GM21723 (cell line): Measurements from ENCODE around the gene CFAP210.
"Not testable (repeated sequence)": the region's sequence is repeated elsewhere in the genome, so short reads cannot be mapped to it uniquely, and the experiment has no call there.

Experiments used
- ATAC-seq: cut with Tn5 transposase; IDR thresholded peaks from one replicate; pipeline ENCODE4 v1.9.1; 2021; ENCODE audit warnings: mild to moderate bottlenecking, moderate library complexity; ENCODE audit not compliant: unreplicated experiment

Gene CFAP210

GRCh38 chr2:169712791-169713227 is 18.6 kb upstream of the CFAP210 start:
- no peak for ATAC-seq

- no peak for ATAC-seq
Measured at GRCh38 chr2:169711751-169712509, 17.7 kb upstream of the CFAP210 start.

- no peak for ATAC-seq
Measured at GRCh38 chr2:169709981-169710380, 15.8 kb upstream of the CFAP210 start.

GRCh38 chr2:169709331-169709730 is 15.1 kb upstream of the CFAP210 start:
- ATAC-seq, result no peak

GRCh38 chr2:169707626-169708025 is 13.4 kb upstream of the CFAP210 start:
- ATAC-seq, result no peak

- ATAC-seq, result no peak
Measured at GRCh38 chr2:169705927-169706326, 11.7 kb upstream of the CFAP210 start.

- ATAC-seq, result no peak
Measured at GRCh38 chr2:169704160-169704708, 10.0 kb upstream of the CFAP210 start.

- ATAC-seq, result no peak
Measured at GRCh38 chr2:169702996-169703395, 8.8 kb upstream of the CFAP210 start.

- ATAC-seq, result not testable (repeated sequence)
Measured at GRCh38 chr2:169699173-169699572, 5.0 kb upstream of the CFAP210 start.

- no peak for ATAC-seq
Measured at GRCh38 chr2:169696381-169696780, 2.2 kb upstream of the CFAP210 start.

- ATAC-seq, result no peak
Measured at GRCh38 chr2:169694894-169695260, 672 bp upstream of the CFAP210 start.

GRCh38 chr2:169693360-169693759 is 845 bp downstream of the CFAP210 start:
- no peak for ATAC-seq

GRCh38 chr2:169692718-169693117 is 1.5 kb downstream of the CFAP210 start:
- no peak for ATAC-seq

GRCh38 chr2:169690958-169691357 is 3.2 kb downstream of the CFAP210 start:
- no peak for ATAC-seq

- not testable (repeated sequence) for ATAC-seq
Measured at GRCh38 chr2:169687943-169688342, 6.3 kb downstream of the CFAP210 start.

- not testable (repeated sequence) for ATAC-seq
Measured at GRCh38 chr2:169686825-169687224, 7.4 kb downstream of the CFAP210 start.

GRCh38 chr2:169684712-169685111 is 9.5 kb downstream of the CFAP210 start:
- ATAC-seq, result not testable (repeated sequence)

- ATAC-seq, result no peak
Measured at GRCh38 chr2:169684135-169684565, 10.1 kb downstream of the CFAP210 start.

GRCh38 chr2:169683425-169684134 is 10.6 kb downstream of the CFAP210 start:
- no peak for ATAC-seq

GRCh38 chr2:169683054-169683424 is 11.2 kb downstream of the CFAP210 start:
- ATAC-seq, result no peak

- ATAC-seq, result no peak
Measured at GRCh38 chr2:169676850-169677249, 17.4 kb downstream of the CFAP210 start.

- ATAC-seq, result no peak
Measured at GRCh38 chr2:169676357-169676756, 17.8 kb downstream of the CFAP210 start.
